Thoracic aorta (tissue), 2 donors: ENCODE results near the gene P3H2. TPM values are rescaled to one million over a fixed set of nuclear protein-coding genes. Genes with fewer than 3 reads are reported as not detected.

ENCODE experiments used
- ATAC-seq: fragments of 150-250 bp; one replicate; pipeline ENCODE4 v1.8.0; 2017; ENCODE audit warnings: low read depth; ENCODE audit not compliant: insufficient number of reproducible peaks, low FRiP score
- DNase-seq: peaks from one replicate; pipeline ENCODE4 v3.0.0-alpha.2; 2020; ENCODE audit warnings: low spot score
- H3K27ac ChIP-seq, 2 donors: fragments of 200-600 bp; sonication (generic); 1 replicate in 1 of 2; 2 replicates in 1 of 2; pipeline ENCODE4 v1.5.1; 2016; ENCODE audit warnings: mild to moderate bottlenecking in 2 of 2, moderate library complexity in 2 of 2
- H3K27me3 ChIP-seq: fragments of 200-600 bp; sonication (generic); replicated peaks from 2 replicates; pipeline ENCODE4 v1.6.0; 2016; ENCODE audit warnings: mild to moderate bottlenecking; ENCODE audit not compliant: insufficient read depth
- H3K36me3 ChIP-seq: fragments of 200-600 bp; sonication (generic); one replicate; pipeline ENCODE4 v1.5.1; 2016
- H3K4me1 ChIP-seq, 2 donors: fragments of 200-600 bp; sonication (generic); 1 replicate in 1 of 2; 2 replicates in 1 of 2; pipeline versions ENCODE4 v1.5.1 to v1.6.0; 2016; ENCODE audit warnings: low read depth in 2 of 2, mild to moderate bottlenecking in 1 of 2; ENCODE audit not compliant: control insufficient read depth in 1 of 2
- H3K4me3 ChIP-seq: fragments of 200-600 bp; sonication (generic); 2 replicates; pipeline ENCODE4 v1.5.1; 2016; ENCODE audit warnings: mild to moderate bottlenecking
- H3K9me3 ChIP-seq: fragments of 200-600 bp; sonication (generic); 2 replicates; pipeline ENCODE4 v1.5.1; 2016
- total RNA-seq, 2 donors: library from RNA; depleted of rRNA; stranded (reverse); fragments of >200 nt; gene quantifications; one replicate each; pipeline versions ENCODE4 v1.1.0 to v1.2.3, GENCODE V29; 2016
- TF ChIP-seq, protein P1 (sequence below): fragments of 200-600 bp; sonication (generic); IDR thresholded peaks from one replicate; pipeline ENCODE4 v1.5.1; 2019; ENCODE audit warnings: antibody characterized with exemption

The P3H2 gene
- total RNA-seq, 2 donors from 2014 or later: 19.3 to 28.4 TPM

DNA sequence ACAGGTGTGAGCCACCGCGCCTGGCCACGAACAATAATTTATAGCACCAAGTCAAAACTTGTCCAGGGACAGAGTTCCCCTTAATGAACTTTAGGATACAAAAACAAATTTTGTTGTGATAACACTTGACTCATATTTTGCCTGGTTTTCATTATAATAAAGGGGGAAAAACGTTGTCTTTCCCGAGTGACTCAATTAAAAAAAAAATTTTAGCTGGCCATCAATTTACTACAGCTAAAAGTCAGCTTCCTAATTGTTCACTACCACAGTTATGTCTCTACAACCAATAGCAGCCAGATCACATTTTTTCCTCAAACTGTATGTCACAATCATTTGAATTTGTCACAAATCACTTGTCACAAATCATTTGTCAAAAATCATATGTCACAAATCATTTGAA is 116.0 kb downstream of the P3H2 start:
- Histone ChIP-seq H3K27ac (no peak overlapping the region), H3K4me1 (peaks cover 10 to 12% of the 10 kb centered on the region in 2 donors), H3K4me3 (no peak overlapping the region), H3K9me3 (no peaks in the 10 kb centered on the region), H3K36me3 (no peaks in the 10 kb centered on the region), H3K27me3 (no peaks in the 10 kb centered on the region)
- ATAC-seq (no peak), DNase-seq (no peak)
- TF ChIP-seq, protein P1, sequence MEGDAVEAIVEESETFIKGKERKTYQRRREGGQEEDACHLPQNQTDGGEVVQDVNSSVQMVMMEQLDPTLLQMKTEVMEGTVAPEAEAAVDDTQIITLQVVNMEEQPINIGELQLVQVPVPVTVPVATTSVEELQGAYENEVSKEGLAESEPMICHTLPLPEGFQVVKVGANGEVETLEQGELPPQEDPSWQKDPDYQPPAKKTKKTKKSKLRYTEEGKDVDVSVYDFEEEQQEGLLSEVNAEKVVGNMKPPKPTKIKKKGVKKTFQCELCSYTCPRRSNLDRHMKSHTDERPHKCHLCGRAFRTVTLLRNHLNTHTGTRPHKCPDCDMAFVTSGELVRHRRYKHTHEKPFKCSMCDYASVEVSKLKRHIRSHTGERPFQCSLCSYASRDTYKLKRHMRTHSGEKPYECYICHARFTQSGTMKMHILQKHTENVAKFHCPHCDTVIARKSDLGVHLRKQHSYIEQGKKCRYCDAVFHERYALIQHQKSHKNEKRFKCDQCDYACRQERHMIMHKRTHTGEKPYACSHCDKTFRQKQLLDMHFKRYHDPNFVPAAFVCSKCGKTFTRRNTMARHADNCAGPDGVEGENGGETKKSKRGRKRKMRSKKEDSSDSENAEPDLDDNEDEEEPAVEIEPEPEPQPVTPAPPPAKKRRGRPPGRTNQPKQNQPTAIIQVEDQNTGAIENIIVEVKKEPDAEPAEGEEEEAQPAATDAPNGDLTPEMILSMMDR: no peak

DNA sequence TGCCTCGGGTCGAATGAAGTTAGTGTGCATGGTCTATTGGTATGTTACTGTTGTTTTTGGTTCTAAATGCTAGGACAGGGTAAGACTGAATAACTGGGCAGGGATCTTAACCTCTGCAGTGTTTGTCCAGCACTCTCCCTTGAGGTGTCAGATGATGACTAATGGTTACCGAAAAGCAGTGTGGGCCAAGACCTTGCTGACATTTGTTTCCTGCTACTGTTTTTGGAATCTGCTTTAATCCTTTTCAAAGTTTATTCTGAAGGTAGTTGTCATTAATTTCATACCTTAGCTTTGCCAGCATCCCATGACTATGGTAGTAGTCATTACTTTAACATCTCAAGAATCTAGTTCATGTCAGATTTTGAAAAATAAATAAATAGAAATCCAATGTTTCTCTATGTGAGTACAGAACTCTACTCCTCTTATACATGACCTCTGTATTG is 117.0 kb downstream of the P3H2 start:
- no peak overlapping the region for H3K27ac ChIP-seq
- TF ChIP-seq, protein P1: no peak
- DNase-seq: no peak
- H3K4me1 ChIP-seq: peaks cover 10 to 12% of the 10 kb centered on the region in 2 donors
- H3K4me3 ChIP-seq: no peak overlapping the region
- peak; percentile 67 for ATAC-seq
- H3K9me3 ChIP-seq: no peaks in the 10 kb centered on the region
- no peaks in the 10 kb centered on the region for H3K27me3 ChIP-seq
- no peaks in the 10 kb centered on the region for H3K36me3 ChIP-seq

DNA sequence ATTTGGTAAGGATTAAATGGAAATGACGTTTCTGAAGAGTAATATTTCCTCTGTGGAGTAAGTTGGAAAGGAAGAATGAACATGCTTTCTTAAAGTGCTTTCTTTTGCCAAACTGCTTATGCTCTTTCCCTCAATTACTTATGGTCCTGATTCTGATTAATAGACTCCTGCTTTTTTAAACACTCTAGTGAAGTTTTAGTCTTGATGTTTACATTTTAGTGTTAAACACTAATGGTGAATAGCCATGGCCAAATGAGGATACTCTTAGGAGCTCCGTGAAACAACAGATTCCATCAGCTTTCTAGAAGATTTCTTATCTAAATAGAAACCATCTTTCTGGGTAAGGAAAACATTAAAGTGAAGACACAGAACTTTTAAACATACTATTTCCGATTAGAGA is 117.6 kb downstream of the P3H2 start:
- Histone ChIP-seq H3K4me1 (peaks cover 10 to 12% of the 10 kb centered on the region in 2 donors), H3K27me3 (no peaks in the 10 kb centered on the region), H3K4me3 (no peak overlapping the region)

DNA sequence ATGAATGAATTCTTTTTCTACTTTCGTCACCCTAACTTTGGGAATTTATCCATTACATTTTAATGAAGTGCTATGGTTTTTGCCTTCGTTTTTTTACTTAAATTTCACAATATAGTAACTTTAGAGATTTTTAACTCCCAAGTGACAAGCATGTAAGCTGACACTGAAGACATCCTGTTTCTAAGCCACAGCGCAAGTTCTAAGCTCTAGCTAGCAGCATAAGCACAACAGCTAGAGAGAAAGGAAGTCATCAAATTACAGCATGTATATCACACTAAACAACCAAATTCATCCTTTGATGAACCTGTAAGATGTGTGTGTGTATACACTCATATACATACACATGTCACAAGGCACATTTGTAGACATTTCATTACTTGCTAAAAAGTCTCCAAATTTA is 119.3 kb downstream of the P3H2 start:
- no peak for DNase-seq
- no peaks in the 10 kb centered on the region for H3K27me3 ChIP-seq
- H3K27ac ChIP-seq: no peak overlapping the region
- H3K9me3 ChIP-seq: no peaks in the 10 kb centered on the region
- ATAC-seq: no peak
- TF ChIP-seq, protein P1: no peak
- H3K4me1 ChIP-seq: peaks cover 10 to 12% of the 10 kb centered on the region in 2 donors
- H3K36me3 ChIP-seq: no peaks in the 10 kb centered on the region
- H3K4me3 ChIP-seq: no peak overlapping the region

More for the DNA sequence above, 117.6 kb downstream of the P3H2 start:
- peak overlapping the region in 1 of 2 donors; percentile 35 for H3K27ac ChIP-seq
- TF ChIP-seq, protein P1: no peak
- DNase-seq (no peak), ATAC-seq (no peak)
- no peaks in the 10 kb centered on the region for H3K36me3 ChIP-seq
- H3K9me3 ChIP-seq: no peaks in the 10 kb centered on the region

DNA sequence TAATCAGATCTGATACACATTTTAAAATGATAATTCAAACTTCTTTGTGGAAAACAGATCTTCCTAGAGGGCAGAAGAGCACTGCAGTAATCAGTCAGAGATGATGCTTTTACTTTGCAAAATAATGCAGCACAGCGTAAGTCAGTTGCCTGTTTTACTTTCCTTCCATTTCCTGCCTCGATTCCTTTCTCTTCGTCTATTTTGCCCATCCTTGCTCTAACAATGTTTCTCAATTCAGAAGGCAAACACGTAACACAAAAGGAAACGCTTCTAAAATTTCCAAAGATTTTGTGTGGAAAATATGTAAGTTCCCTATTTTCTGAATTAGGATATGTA is 119.9 kb downstream of the P3H2 start:
- Histone ChIP-seq H3K4me1 (peaks cover 10 to 12% of the 10 kb centered on the region in 2 donors), H3K9me3 (no peaks in the 10 kb centered on the region), H3K4me3 (no peak overlapping the region), H3K27ac (no peak overlapping the region), H3K27me3 (no peaks in the 10 kb centered on the region), H3K36me3 (no peaks in the 10 kb centered on the region)
- TF ChIP-seq, protein P1: no peak
- ATAC-seq (no peak), DNase-seq (no peak)
